ENCODE measurements around the gene PITPNC1.

DNA sequence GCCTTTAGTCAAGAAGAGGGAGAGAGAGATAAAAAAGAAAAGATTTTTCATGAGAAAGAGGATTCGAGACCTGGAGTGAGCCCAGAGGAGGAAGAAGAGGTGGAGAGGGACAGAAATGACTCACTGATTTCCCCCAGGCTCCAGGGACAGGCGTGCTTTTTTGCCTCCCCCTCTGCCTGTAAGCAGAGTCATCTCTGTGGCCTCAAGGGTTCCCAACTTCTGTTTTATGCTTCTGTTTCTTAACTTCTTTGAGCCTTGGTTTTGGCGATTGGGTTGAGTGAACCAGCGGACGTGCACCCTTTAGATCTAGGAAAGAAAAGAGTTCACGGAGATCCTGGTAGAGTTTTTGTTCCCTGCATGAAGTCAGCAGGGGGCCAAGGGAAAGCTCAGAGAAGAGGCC is 192.8 kb downstream of the PITPNC1 start:
- TF ChIP-seq, protein P1, sequence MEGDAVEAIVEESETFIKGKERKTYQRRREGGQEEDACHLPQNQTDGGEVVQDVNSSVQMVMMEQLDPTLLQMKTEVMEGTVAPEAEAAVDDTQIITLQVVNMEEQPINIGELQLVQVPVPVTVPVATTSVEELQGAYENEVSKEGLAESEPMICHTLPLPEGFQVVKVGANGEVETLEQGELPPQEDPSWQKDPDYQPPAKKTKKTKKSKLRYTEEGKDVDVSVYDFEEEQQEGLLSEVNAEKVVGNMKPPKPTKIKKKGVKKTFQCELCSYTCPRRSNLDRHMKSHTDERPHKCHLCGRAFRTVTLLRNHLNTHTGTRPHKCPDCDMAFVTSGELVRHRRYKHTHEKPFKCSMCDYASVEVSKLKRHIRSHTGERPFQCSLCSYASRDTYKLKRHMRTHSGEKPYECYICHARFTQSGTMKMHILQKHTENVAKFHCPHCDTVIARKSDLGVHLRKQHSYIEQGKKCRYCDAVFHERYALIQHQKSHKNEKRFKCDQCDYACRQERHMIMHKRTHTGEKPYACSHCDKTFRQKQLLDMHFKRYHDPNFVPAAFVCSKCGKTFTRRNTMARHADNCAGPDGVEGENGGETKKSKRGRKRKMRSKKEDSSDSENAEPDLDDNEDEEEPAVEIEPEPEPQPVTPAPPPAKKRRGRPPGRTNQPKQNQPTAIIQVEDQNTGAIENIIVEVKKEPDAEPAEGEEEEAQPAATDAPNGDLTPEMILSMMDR (IDR thresholded peaks at IDR 0.05; ENCODE audit: low read length), result no peak
- TF ChIP-seq EZH2 (IDR thresholded peaks at IDR 0.05; ENCODE audit: borderline replicate concordance, low read length), result no peak

Data from OCI-LY1 (cell line).